GM23338 (cell line): ENCODE data around the gene EOLA2.

ENCODE experiments used
- CREB1 ChIP-seq: fragments of 250-450 bp; sonication (Bioruptor Pico); IDR thresholded peaks from 2 replicates; pipeline ENCODE4 v1.5.0; 2020; ENCODE audit warnings: low read depth, mild to moderate bottlenecking, moderate library complexity
- CTCF ChIP-seq, 2 experiments: fragments of 200-600 bp in 1 of 2; sonication (generic) in 1 of 2; conservative IDR thresholded peaks; 2 replicates each; pipeline versions ENCODE4 v1.5.1 to v1.6.1; 2016 to 2017; ENCODE audit warnings: antibody characterized with exemption in 2 of 2, low read depth in 2 of 2, mild to moderate bottlenecking in 2 of 2, moderate library complexity in 1 of 2
- EZH2 ChIP-seq: fragments of 200-600 bp; sonication (generic); IDR thresholded peaks from one replicate; pipeline ENCODE4 v1.8.0; 2017; ENCODE audit warnings: antibody characterized with exemption, mild to moderate bottlenecking, low read depth; ENCODE audit not compliant: unreplicated experiment
- NANOG ChIP-seq: IDR thresholded peaks from 2 replicates; pipeline ENCODE4 v1.6.1; 2016; ENCODE audit warnings: antibody characterized with exemption, borderline replicate concordance
- POLR2AphosphoS5 ChIP-seq: IDR thresholded peaks from 2 replicates; pipeline ENCODE4 v1.6.1; 2016; ENCODE audit warnings: antibody characterized with exemption, low read depth

- TF ChIP-seq CTCF (conservative IDR thresholded peaks at IDR 0.05; ENCODE audit: low read depth in 2 of 2) (no peak), POLR2AphosphoS5 (no peak), EZH2 (no peak), NANOG (no peak), CREB1 (CRISPR knock-in tag) (no peak)
These were observed 40.9 kb upstream of the EOLA2 start for GRCh38 chrX:149979126-149979644.
